Adrenal gland (tissue), 12 donors: Measurements from ENCODE around the gene TSPAN9. TPM values are rescaled to one million over a fixed set of nuclear protein-coding genes. Genes with fewer than 3 reads are reported as not detected.

Source experiments
- DNase-seq, 7 donors: peaks; one replicate each; pipeline ENCODE4 v3.0.0-alpha.2; 2019 to 2020
- H3K27ac ChIP-seq, 5 donors: fragments of 200-600 bp; sonication (generic) in 4 of 5; 1 replicate in 3 of 5; 2 replicates in 2 of 5; pipeline versions ENCODE4 v1.5.1 to v1.8.0; 2016 to 2020; ENCODE audit warnings: mild to moderate bottlenecking in 1 of 5
- H3K27me3 ChIP-seq: fragments of 200-600 bp; 2 replicates; pipeline ENCODE4 v1.8.0; 2021
- H3K36me3 ChIP-seq, 2 donors: fragments of 200-600 bp; replicated peaks in 1 of 2; 1 replicate in 1 of 2; 2 replicates in 1 of 2; pipeline versions ENCODE4 v1.5.1 to v1.8.0; 2018 to 2022
- H3K4me1 ChIP-seq, 2 donors: fragments of 200-600 bp; replicated peaks in 1 of 2; 1 replicate in 1 of 2; 2 replicates in 1 of 2; pipeline versions ENCODE4 v1.5.1 to v1.8.0; 2018 to 2021
- H3K4me3 ChIP-seq, 4 donors: fragments of 200-600 bp; sonication (generic) in 3 of 4; one replicate each; pipeline ENCODE4 v1.5.1; 2016 to 2018
- H3K9me3 ChIP-seq, 3 donors: fragments of 200-600 bp; sonication (generic) in 1 of 3; replicated peaks in 1 of 3; 1 replicate in 2 of 3; 2 replicates in 1 of 3; pipeline versions ENCODE4 v1.5.1 to v1.8.0; 2016 to 2021
- POLR2A ChIP-seq, 2 donors: fragments of 450-650 bp; IDR thresholded peaks; one replicate each; pipeline ENCODE4 v1.6.1; 2017; ENCODE audit warnings: antibody characterized with exemption in 2 of 2, mild to moderate bottlenecking in 2 of 2, moderate library complexity in 1 of 2
- WGBS, 4 donors: extraction: QIAGEN DNeasy Blood & Tissue Kit in 2 of 4; methylation state at CpG; one replicate each; pipeline versions ENCODE4 v1.1.5 to v1.1.7; 2013 to 2017; 5-methylcytosine and 5-hydroxymethylcytosine counted together
- intact Hi-C, 2 donors: fragments of 100-400 bp; cut with DNase I; formaldehyde crosslinking; loops; one replicate each; pipeline versions ENCODE4 v1.14.1 to v1.15.0; 2022 to 2023
- polyA plus RNA-seq, 3 donors: library from polyadenylated mRNA; stranded (reverse); fragments of 200-250 nt in 2 of 3; fragments of 350-450 nt in 1 of 3; fragmentation: Illumina TruSeq in 1 of 3; extraction: RNeasy Lipid Tissue Mini Kit (QIAGEN cat#74804) in 1 of 3; gene quantifications; one replicate each; pipeline ENCODE4 v1.2.3, GENCODE V29; 2013 to 2014
- total RNA-seq, 9 donors: library from RNA; depleted of rRNA in 4 of 9; stranded (reverse); fragments of >200 nt in 4 of 9; fragments of 120-200 nt in 1 of 9; fragmentation: NEBNext Ultra II Directional in 1 of 9; extraction: Animal tissue kit (Norgen Biotek cat#: 25700) in 1 of 9; gene quantifications; one replicate each; pipeline versions ENCODE4 v1.1.0 to v1.2.4, GENCODE V29; 2013 to 2023
- TF ChIP-seq, protein P1 (sequence below), 6 experiments: fragments of 450-650 bp in 4 of 6; fragments of 200-600 bp in 2 of 6; sonication (generic) in 1 of 6; IDR thresholded peaks; 1 replicate in 5 of 6; 2 replicates in 1 of 6; pipeline versions ENCODE4 v1.5.1 to v1.8.0; 2016 to 2021; ENCODE audit warnings: antibody characterized with exemption in 6 of 6, mild to moderate bottlenecking in 2 of 6, moderate library complexity in 1 of 6
- donor health status: healthy with polysubstance abuse.
- donor health status: Bipolar disorder and iron deficiency.
- donor health status: DM: yes; HTN: yes; CAD: no.
- donor health status: DM: no; HTN: no; CAD: no.
- donor health status: DM: no; HTN: no; CAD: no.
- donor health status: DM: yes; HTN: yes; CAD: no.

The TSPAN9 gene
- total and polyA plus RNA-seq, 12 donors: 12.4 to 31.4 (median 22.4) TPM

DNA sequence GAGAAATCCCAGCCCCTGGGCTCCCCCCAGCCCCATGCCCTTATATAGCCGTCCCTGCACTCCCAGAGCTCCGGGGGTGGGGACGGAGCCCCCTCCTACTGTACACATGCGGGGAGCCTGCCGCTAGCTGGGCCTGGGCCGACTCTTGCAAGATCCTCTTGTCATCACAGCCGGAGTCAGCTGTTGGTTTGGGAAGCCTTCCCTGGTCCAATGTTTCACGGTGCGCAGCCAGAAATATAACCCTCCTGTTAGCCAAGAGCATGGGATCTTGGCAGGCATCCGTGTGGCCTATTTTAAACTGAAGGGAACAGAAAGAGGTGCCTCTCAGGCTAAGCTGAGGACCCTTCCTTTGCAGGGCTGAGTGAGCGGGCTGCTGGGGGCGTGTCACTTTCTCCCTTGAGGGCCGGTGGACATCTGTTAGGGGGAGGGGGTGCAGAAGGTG, 175.3 kb downstream of the TSPAN9 start:
- Histone ChIP-seq H3K4me1 (peaks cover 0 to 4% of the 10 kb centered on the region in 2 donors), H3K4me3 (no peak overlapping the region), H3K27ac (peak overlapping the region in 1 of 5 donors; percentile 61), H3K36me3 (no peaks in the 10 kb centered on the region), H3K9me3 (no peaks in the 10 kb centered on the region), H3K27me3 (no peaks in the 10 kb centered on the region)
- DNase-seq: peak; percentile 22 to 81 (median 53)
- 58 to 89% (median 74%) methylated on average over 12 to 13 of the region's 13 CpGs for WGBS, 4 donors
- TF ChIP-seq POLR2A (IDR thresholded peaks at IDR 0.05): no peak
- TF ChIP-seq, protein P1, sequence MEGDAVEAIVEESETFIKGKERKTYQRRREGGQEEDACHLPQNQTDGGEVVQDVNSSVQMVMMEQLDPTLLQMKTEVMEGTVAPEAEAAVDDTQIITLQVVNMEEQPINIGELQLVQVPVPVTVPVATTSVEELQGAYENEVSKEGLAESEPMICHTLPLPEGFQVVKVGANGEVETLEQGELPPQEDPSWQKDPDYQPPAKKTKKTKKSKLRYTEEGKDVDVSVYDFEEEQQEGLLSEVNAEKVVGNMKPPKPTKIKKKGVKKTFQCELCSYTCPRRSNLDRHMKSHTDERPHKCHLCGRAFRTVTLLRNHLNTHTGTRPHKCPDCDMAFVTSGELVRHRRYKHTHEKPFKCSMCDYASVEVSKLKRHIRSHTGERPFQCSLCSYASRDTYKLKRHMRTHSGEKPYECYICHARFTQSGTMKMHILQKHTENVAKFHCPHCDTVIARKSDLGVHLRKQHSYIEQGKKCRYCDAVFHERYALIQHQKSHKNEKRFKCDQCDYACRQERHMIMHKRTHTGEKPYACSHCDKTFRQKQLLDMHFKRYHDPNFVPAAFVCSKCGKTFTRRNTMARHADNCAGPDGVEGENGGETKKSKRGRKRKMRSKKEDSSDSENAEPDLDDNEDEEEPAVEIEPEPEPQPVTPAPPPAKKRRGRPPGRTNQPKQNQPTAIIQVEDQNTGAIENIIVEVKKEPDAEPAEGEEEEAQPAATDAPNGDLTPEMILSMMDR (IDR thresholded peaks at IDR 0.05): no peak
- intact Hi-C loops: no loop called here

DNA sequence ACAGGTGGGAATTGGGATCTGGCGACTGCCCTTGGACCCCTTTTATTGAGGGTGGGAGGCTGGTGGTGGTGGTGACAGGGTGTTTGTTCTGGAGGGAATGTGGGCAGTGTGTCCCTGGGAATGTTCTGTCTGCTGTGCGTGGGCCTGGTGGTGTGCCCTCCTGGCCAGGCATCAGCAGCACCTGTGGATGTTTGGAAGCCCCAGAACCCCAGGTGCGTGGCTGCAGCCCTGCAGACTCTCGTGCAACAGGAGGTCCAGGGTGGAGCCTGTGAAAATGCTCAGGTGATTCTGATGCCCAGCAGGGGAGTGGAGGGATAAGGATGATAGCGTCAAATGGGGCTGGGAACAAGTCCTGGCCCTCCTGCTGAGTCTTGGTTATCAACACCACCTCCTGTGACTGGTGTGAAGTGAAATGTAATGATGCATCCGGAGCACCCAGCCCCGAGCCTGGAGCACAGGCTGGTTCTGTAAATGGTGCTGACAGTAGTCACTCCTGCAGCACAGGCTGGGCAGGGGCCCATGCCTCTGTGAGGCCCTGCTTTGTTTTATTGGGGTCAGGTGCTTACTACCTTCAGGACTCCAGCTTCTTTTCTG, 176.6 kb downstream of the TSPAN9 start:
- intact Hi-C loops: no loop called here
- Histone ChIP-seq H3K4me1 (no peaks in the 10 kb centered on the region), H3K36me3 (no peaks in the 10 kb centered on the region), H3K9me3 (no peaks in the 10 kb centered on the region), H3K27me3 (no peaks in the 10 kb centered on the region), H3K27ac (no peak overlapping the region), H3K4me3 (no peak overlapping the region)
- no peak for TF ChIP-seq POLR2A (IDR thresholded peaks at IDR 0.05)
- TF ChIP-seq, protein P1 (IDR thresholded peaks at IDR 0.05): no peak
- WGBS, 4 donors: 92 to 95% (median 94%) methylated on average over 4 to 7 of the region's 7 CpGs
- no peak for DNase-seq

DNA sequence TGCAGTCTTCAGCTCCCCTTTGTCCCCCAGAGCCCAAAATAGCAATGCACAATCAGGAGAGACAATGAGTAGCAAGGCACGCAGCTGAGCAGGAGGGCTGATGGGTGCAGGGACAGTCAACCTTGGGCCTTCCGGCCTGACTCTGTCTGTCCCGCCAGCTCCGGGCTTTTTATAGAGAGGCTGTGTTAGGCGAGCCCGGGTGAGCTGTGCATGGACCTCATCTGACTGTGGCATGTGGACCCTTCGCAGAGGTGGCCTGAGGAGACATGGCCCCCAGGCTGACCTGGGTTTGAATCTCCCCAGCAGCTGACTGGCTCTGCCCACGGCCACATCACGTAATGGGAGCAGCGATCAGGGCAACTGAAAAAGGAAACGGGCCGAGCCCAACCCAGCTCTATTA, 177.9 kb downstream of the TSPAN9 start:
- H3K27me3 ChIP-seq: no peaks in the 10 kb centered on the region
- no peaks in the 10 kb centered on the region for H3K36me3 ChIP-seq
- no peaks in the 10 kb centered on the region for H3K9me3 ChIP-seq
- intact Hi-C loops: no loop called here
- H3K4me1 ChIP-seq: no peaks in the 10 kb centered on the region
- DNase-seq: no peak
- H3K4me3 ChIP-seq: no peak overlapping the region
- WGBS, 4 donors: 89 to 93% (median 90%) methylated on average over 7 to 12 of the region's 12 CpGs
- TF ChIP-seq, protein P1 (IDR thresholded peaks at IDR 0.05): no peak
- TF ChIP-seq POLR2A (IDR thresholded peaks at IDR 0.05): no peak
- H3K27ac ChIP-seq: no peak overlapping the region

DNA sequence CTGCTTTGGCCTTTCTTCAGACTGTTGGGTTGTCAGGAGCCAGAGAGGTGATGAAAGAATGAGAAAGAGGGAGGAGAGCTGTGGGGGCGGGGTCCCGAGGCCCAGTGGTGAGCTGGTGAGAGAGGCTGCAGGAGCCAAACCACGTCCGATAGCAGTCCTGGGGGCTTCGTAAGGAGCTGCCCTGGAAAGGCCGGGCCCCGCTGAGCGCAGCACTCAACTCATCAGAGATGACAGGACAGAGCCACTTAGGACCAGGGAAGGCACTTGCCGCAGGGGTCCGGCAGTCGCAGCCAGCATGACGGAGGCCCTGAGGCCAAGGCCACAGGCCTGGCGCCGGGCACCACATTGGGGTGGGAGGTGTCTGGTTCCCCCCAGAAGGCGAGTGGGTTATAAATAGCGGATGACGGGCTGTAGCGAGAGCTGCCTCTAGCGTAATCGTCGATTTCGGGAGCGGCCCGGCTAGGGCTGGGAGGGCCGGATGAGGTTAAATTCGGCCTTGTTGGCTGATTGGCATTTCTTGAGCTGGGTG, 179.0 kb downstream of the TSPAN9 start:
- Histone ChIP-seq H3K9me3 (no peaks in the 10 kb centered on the region), H3K36me3 (no peaks in the 10 kb centered on the region), H3K4me1 (no peaks in the 10 kb centered on the region), H3K27ac (no peak overlapping the region), H3K4me3 (no peak overlapping the region), H3K27me3 (no peaks in the 10 kb centered on the region)
- no peak for TF ChIP-seq POLR2A (IDR thresholded peaks at IDR 0.05)
- TF ChIP-seq, protein P1 (IDR thresholded peaks at IDR 0.05): no peak
- DNase-seq: no peak
- WGBS, 4 donors: 86 to 93% (median 92%) methylated on average over 26 of the region's 26 CpGs
- intact Hi-C loops: no loop called here
